HG03135 (cell line): ENCODE data around the gene MYT1.
"Not testable (repeated sequence)": the region's sequence is repeated elsewhere in the genome, so short reads cannot be mapped to it uniquely, and the experiment has no call there.

ENCODE experiments used
- ATAC-seq: cut with Tn5 transposase; IDR thresholded peaks from one replicate; pipeline ENCODE4 v1.9.1; 2021; ENCODE audit warnings: mild to moderate bottlenecking, moderate library complexity; ENCODE audit not compliant: unreplicated experiment

The MYT1 gene

GRCh38 chr20:64258071-64258823 is 94.0 kb downstream of the MYT1 start:
- ATAC-seq, result no peak

- ATAC-seq, result no peak
These were observed 96.0 kb downstream of the MYT1 start for GRCh38 chr20:64260239-64260638.

- ATAC-seq, result no peak
These were observed 96.9 kb downstream of the MYT1 start for GRCh38 chr20:64261138-64261537.

- ATAC-seq, result no peak
These were observed 99.8 kb downstream of the MYT1 start for GRCh38 chr20:64264091-64264490.

GRCh38 chr20:64265201-64265600 is 100.9 kb downstream of the MYT1 start:
- ATAC-seq, result no peak

- ATAC-seq, result no peak
These were observed 102.7 kb downstream of the MYT1 start for GRCh38 chr20:64266988-64267387.

- ATAC-seq, result no peak
These were observed 103.9 kb downstream of the MYT1 start for GRCh38 chr20:64268174-64268573.

GRCh38 chr20:64269604-64270411 is 105.6 kb downstream of the MYT1 start:
- no peak for ATAC-seq

- no peak for ATAC-seq
These were observed 107.4 kb downstream of the MYT1 start for GRCh38 chr20:64271636-64272035.

- ATAC-seq, result no peak
These were observed 108.9 kb downstream of the MYT1 start for GRCh38 chr20:64273109-64273508.

GRCh38 chr20:64276817-64277216 is 112.6 kb downstream of the MYT1 start:
- no peak for ATAC-seq

GRCh38 chr20:64277571-64278316 is 113.5 kb downstream of the MYT1 start:
- no peak for ATAC-seq

- no peak for ATAC-seq
These were observed 114.0 kb downstream of the MYT1 start for GRCh38 chr20:64278317-64278681.

- no peak for ATAC-seq
These were observed 115.7 kb downstream of the MYT1 start for GRCh38 chr20:64279826-64280459.

- ATAC-seq, result no peak
These were observed 116.2 kb downstream of the MYT1 start for GRCh38 chr20:64280460-64280843.

- ATAC-seq, result no peak
These were observed 119.4 kb downstream of the MYT1 start for GRCh38 chr20:64283646-64284045.

GRCh38 chr20:64285579-64286446 is 121.6 kb downstream of the MYT1 start:
- peak; percentile 92 for ATAC-seq

- ATAC-seq, result not testable (repeated sequence)
These were observed 122.4 kb downstream of the MYT1 start for GRCh38 chr20:64286447-64287263.

- not testable (repeated sequence) for ATAC-seq
These were observed 123.0 kb downstream of the MYT1 start for GRCh38 chr20:64287264-64287590.
